ENCODE measurements around the gene TMC6. TPM values are rescaled to one million over a fixed set of nuclear protein-coding genes. Genes with fewer than 3 reads are reported as not detected.

The TMC6 gene
- total and polyA plus RNA-seq, 2 experiments from 2014 or later, result 50.0 to 72.2 TPM

DNA sequence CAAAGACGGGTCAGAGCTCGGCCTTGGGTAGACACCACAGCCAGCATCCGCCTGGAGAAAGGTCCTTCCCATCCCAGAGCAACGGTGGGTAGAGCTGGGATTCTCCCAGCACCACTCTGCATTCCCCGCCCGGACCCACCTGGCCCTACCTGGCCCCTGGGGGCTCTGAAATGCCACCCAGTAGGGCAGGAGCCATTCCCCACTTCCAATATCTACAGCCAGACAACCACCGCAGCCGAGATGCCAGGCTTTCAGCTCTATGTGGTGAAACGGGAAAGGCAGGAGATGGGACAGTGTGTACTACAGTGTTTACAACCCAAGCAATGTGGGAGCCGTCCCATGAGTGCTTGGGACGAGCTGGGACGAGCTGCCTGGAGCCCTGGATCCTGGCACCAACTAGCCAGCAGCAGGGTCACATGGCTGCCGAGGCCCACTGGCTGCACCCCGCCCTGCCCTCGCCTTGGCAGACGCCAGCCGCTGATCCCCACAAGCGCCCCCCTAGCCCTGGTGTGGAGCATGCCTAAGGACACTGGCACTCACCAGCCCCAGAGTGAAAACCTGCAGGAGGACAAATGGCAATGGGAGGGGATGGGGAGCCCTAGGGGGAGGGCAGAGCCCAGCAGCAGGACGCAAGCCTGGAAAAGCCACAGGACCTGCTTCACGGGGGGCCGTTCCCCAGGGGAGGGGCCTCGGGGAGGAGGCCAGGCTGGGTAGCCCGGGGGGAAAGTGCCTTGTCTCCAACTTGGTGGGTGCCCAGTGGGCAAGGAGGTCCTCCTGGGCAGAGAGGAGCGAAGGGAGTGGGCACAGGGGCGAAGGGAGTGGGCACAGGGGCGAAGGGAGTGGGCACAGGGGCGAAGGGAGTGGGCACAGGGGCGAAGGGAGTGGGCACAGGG, 13.5 kb downstream of the TMC6 start:
- H3K27ac Mint-ChIP-seq, result no peak overlapping the region

More for the DNA sequence above, 13.5 kb downstream of the TMC6 start:
- no peaks in the 10 kb centered on the region for H3K9me3 Mint-ChIP-seq
- peaks cover 19% of the 10 kb centered on the region for H3K27me3 Mint-ChIP-seq (ENCODE audit: insufficient read depth, low read depth, poor library complexity)
- H3K9me2 ChIP-seq (ENCODE audit: insufficient read depth), result no peaks in the 10 kb centered on the region
- H3F3A ChIP-seq (replicated peaks; ENCODE audit: low read depth), result 0 out of 2 replicates have a peak, but pooled peaks cover 3% of the 10 kb centered on the region
- no peaks in the 10 kb centered on the region for H4K20me1 ChIP-seq (replicated peaks; ENCODE audit: insufficient read depth)
- H3K4me2 ChIP-seq, result no peak overlapping the region
- no peak overlapping the region for H3K4me3 ChIP-seq
- H3K79me2 ChIP-seq (replicated peaks; ENCODE audit: insufficient read depth), result no peaks in the 10 kb centered on the region
- no peak overlapping the region for H2AFZ ChIP-seq
- DNase-seq (ENCODE audit: low spot score) (no peak), ATAC-seq (no peak)
- no peak overlapping the region for H3K27ac ChIP-seq (ENCODE audit: low read depth)
- no peak for TF ChIP-seq CREB1 (CRISPR knock-in tag; IDR thresholded peaks at IDR 0.05; ENCODE audit: low read depth)
- no peak for TF ChIP-seq JUNB (IDR thresholded peaks at IDR 0.05; ENCODE audit: unreplicated experiment)
- TF ChIP-seq NANOG (IDR thresholded peaks at IDR 0.05; ENCODE audit: borderline replicate concordance), result no peak
- no peak for TF ChIP-seq POLR2AphosphoS5 (IDR thresholded peaks at IDR 0.05; ENCODE audit: low read depth)
- TF ChIP-seq ZNF114 (CRISPR knock-in tag; IDR thresholded peaks at IDR 0.05), result no peak
- TF ChIP-seq, protein P1, sequence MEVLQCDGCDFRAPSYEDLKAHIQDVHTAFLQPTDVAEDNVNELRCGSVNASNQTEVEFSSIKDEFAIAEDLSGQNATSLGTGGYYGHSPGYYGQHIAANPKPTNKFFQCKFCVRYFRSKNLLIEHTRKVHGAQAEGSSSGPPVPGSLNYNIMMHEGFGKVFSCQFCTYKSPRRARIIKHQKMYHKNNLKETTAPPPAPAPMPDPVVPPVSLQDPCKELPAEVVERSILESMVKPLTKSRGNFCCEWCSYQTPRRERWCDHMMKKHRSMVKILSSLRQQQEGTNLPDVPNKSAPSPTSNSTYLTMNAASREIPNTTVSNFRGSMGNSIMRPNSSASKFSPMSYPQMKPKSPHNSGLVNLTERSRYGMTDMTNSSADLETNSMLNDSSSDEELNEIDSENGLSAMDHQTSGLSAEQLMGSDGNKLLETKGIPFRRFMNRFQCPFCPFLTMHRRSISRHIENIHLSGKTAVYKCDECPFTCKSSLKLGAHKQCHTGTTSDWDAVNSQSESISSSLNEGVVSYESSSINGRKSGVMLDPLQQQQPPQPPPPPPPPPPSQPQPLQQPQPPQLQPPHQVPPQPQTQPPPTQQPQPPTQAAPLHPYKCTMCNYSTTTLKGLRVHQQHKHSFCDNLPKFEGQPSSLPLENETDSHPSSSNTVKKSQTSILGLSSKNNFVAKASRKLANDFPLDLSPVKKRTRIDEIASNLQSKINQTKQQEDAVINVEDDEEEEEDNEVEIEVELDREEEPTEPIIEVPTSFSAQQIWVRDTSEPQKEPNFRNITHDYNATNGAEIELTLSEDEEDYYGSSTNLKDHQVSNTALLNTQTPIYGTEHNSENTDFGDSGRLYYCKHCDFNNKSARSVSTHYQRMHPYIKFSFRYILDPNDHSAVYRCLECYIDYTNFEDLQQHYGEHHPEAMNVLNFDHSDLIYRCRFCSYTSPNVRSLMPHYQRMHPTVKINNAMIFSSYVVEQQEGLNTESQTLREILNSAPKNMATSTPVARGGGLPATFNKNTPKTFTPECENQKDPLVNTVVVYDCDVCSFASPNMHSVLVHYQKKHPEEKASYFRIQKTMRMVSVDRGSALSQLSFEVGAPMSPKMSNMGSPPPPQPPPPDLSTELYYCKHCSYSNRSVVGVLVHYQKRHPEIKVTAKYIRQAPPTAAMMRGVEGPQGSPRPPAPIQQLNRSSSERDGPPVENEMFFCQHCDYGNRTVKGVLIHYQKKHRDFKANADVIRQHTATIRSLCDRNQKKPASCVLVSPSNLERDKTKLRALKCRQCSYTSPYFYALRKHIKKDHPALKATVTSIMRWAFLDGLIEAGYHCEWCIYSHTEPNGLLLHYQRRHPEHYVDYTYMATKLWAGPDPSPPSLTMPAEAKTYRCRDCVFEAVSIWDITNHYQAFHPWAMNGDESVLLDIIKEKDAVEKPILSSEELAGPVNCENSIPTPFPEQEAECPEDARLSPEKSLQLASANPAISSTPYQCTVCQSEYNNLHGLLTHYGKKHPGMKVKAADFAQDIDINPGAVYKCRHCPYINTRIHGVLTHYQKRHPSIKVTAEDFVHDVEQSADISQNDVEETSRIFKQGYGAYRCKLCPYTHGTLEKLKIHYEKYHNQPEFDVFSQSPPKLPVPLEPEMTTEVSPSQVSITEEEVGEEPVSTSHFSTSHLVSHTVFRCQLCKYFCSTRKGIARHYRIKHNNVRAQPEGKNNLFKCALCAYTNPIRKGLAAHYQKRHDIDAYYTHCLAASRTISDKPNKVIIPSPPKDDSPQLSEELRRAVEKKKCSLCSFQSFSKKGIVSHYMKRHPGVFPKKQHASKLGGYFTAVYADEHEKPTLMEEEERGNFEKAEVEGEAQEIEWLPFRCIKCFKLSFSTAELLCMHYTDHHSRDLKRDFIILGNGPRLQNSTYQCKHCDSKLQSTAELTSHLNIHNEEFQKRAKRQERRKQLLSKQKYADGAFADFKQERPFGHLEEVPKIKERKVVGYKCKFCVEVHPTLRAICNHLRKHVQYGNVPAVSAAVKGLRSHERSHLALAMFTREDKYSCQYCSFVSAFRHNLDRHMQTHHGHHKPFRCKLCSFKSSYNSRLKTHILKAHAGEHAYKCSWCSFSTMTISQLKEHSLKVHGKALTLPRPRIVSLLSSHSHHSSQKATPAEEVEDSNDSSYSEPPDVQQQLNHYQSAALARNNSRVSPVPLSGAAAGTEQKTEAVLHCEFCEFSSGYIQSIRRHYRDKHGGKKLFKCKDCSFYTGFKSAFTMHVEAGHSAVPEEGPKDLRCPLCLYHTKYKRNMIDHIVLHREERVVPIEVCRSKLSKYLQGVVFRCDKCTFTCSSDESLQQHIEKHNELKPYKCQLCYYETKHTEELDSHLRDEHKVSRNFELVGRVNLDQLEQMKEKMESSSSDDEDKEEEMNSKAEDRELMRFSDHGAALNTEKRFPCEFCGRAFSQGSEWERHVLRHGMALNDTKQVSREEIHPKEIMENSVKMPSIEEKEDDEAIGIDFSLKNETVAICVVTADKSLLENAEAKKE (CRISPR knock-in tag; IDR thresholded peaks at IDR 0.05), result no peak
- TF ChIP-seq STAT1 (IDR thresholded peaks at IDR 0.05; ENCODE audit: unreplicated experiment), result no peak
- no peaks in the 10 kb centered on the region for H3K27me3 ChIP-seq (ENCODE audit: insufficient read depth)
- H3K36me3 ChIP-seq (ENCODE audit: insufficient read depth), result no peaks in the 10 kb centered on the region
- no peak overlapping the region for H3K4me3 Mint-ChIP-seq
- peaks cover 20% of the 10 kb centered on the region for H3K36me3 Mint-ChIP-seq (ENCODE audit: low read depth)
- no peaks in the 10 kb centered on the region for H3K4me1 ChIP-seq (ENCODE audit: insufficient read depth)
- peaks cover 2% of the 10 kb centered on the region for H3K4me1 Mint-ChIP-seq
